GM18858 (cell line): Measurements from ENCODE around the gene SST.
A peak's percentile ranks its signal among the peaks of the same experiment; 100 is the strongest.

Experiments used
- ATAC-seq: cut with Tn5 transposase; IDR thresholded peaks from one replicate; pipeline ENCODE4 v1.9.1; 2021; ENCODE audit not compliant: unreplicated experiment

SST gene

GRCh38 chr3:187669675-187670504 lies at the start of gene SST:
Gene SST, minus strand, starts transcription at chr3:187670394. Its CDS starts 103 bp downstream, at chr3:187670291.
- no peak for ATAC-seq

DNA sequence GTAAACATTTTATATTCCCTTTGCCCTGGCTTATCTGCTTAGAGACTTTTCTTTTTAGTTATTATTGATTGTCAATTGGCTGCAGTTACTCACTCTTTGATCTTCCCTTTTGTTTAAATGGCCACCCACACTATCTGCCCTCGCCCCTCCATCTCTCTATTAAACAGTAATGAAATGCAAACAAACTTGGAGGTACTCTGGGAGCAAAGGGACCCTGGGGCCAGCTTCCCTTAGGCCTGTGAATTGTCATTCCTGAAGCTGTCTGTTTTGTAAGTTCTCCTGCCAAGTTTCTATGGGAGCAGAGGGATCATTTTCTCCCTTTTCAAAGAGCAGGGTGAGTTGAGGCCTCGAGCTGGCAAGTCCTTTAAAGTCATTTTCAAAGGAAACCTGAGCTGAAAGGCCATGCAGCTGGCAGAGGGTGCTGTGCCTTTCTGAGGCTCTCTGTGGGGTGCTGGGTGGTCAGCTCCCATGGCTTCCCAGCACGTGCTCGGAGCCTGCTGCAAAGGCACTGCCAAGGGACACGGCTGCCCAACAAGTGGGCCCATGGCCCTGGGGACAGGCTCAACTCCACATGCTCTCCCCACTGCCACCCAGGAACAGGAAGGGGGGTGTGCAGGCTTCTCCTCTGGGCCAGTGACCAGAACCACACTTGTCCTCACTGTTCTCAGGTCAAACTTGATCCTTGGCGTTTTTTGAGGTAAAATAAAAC lies 49.6 kb upstream of the SST start:
- no peak for ATAC-seq

- ATAC-seq = no peak
Measured at GRCh38 chr3:187718802-187719201, 48.6 kb upstream of the SST start.

DNA sequence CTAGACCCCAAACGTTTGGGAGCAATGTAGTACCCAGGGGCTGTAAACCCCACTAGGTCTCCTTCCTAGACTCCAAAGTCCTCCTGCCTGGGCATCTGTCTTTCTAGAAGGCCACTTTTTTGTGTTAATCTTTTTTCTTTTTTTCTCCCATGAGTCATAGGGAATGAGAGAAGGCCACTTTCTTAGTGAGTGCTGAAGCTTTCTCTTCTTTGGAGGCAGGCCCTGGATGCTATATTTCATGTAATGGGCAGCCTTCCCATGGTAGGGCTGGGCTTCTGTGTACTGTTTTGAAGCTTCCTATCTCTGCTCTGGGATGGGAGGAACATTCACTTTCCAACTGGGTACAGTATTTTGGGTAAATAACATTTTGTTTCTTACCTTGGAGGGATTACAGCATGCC lies 47.4 kb upstream of the SST start:
- no peak for ATAC-seq

- ATAC-seq = peak; percentile 87
Measured at GRCh38 chr3:187714404-187714979, 44.3 kb upstream of the SST start.

GRCh38 chr3:187713504-187713903 lies 43.3 kb upstream of the SST start:
- ATAC-seq = no peak

GRCh38 chr3:187709155-187709554 lies 39.0 kb upstream of the SST start:
- ATAC-seq = no peak

GRCh38 chr3:187708696-187709095 lies 38.5 kb upstream of the SST start:
- no peak for ATAC-seq

GRCh38 chr3:187706971-187707370 lies 36.8 kb upstream of the SST start:
- no peak for ATAC-seq

- ATAC-seq = no peak
Measured at GRCh38 chr3:187705164-187705563, 35.0 kb upstream of the SST start.

- no peak for ATAC-seq
Measured at GRCh38 chr3:187702507-187703033, 32.4 kb upstream of the SST start, which contains the start of gene RTP2. Gene RTP2, minus strand, starts transcription at chr3:187702557. Its CDS starts 429 bp downstream, at chr3:187702128.

- ATAC-seq = no peak
Measured at GRCh38 chr3:187700249-187700648, 30.1 kb upstream of the SST start.

GRCh38 chr3:187698499-187699399 lies 28.6 kb upstream of the SST start:
- ATAC-seq = no peak

GRCh38 chr3:187696021-187696420 lies 25.8 kb upstream of the SST start:
- ATAC-seq = no peak

DNA sequence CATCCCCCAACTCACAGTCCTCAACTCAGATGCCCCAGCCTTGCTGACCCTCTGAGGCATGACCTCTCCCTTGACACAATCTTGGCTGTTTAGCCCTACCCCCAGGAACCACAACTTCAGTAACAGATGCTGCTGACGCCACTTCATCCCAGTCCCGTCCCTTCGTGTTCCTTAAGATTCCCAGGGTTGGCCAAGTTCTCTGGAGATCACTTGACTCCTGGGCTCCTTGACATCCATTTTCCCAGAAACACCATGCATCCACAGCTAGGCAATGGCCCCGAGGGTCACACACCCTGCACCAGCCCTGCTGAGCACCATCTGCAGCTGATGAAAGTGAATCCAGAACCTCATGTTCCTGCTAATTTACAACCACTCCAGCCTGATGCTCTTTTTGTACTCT lies 25.3 kb upstream of the SST start:
- no peak for ATAC-seq

DNA sequence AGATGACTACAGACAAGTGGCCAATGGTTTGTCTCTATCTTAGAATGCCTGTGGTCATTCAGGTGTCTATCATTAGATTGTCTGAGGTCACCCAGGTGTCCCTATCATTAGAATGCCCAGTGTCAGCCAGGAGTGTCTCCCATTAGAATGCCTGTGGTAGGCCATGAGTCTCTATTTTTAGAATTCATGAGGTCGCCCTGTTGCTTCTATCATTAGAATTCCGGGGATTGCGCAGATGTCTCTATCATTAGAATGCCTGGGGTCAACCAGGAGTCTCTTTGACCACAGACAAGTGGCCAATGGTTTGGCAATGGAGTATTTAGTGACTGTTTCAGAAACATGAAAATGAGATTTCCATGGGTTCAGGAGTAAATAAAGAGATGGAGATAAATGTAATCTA lies 24.6 kb upstream of the SST start:
- no peak for ATAC-seq

GRCh38 chr3:187693431-187693830 lies 23.2 kb upstream of the SST start:
- ATAC-seq = no peak

GRCh38 chr3:187689984-187690383 lies 19.8 kb upstream of the SST start:
- ATAC-seq = no peak

DNA sequence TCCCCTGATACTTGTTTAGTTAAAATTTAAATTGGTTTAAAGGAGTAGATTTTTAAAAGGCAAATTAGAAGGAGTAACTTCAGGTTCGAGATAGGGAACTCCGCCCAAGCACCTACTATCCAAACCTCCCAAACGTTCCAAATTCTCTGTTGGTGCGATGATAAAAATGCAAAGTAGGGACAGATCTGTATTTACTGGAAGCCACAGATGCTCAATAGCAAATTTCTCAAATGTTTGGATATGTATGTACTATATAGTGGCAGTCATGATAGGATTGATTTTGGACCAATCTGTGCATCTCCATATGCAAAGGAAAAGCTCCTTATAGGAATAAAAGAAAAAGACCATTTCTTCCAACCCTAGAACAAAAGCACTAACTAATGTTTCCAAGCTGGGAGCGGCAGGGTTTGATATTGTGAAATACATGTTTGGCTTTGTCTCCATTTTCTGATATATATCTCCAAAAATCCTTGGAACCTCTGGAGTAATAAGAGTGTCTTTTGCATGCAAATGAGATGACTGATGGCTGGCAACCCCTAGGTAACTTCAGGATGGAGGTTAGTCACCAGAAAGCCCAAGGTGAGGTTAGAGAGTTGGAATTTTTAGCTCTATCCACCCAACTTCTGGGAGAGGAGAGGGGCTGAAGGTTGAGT lies 16.6 kb upstream of the SST start:
- no peak for ATAC-seq

DNA sequence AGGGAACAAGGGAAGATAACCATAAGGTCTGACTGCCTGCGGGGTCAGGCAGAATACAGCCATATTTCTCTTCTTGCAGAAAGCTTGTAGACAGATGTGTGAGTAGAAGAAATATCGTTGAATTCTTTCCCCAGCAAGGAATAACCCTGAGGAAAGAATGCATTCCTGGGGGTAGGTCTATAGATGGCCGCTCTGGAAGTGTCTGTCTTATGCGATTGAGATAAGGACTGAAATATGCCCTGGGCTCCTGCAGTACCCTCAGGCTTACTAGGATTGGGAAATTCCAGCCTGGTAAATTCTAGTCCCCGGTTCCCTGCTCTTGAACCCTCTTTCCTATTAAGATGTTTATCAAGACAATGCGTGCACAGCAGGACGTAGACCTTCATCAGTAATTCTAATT lies 15.8 kb upstream of the SST start:
- ATAC-seq = no peak
